Mucosa of stomach (tissue), 1 donor: Measurements from ENCODE around the gene FTO.
"Not testable (repeated sequence)": the region's sequence is repeated elsewhere in the genome, so short reads cannot be mapped to it uniquely, and the experiment has no call there.

Experiments used
- H3K27me3 ChIP-seq: one replicate; pipeline ENCODE4 v1.7.0; 2013; ENCODE audit warnings: mild to moderate bottlenecking, low read length; ENCODE audit not compliant: control insufficient read depth, insufficient read depth
- H3K36me3 ChIP-seq: one replicate; pipeline ENCODE4 v1.7.0; 2013; ENCODE audit warnings: low read length; ENCODE audit not compliant: control insufficient read depth, insufficient read depth
- H3K4me1 ChIP-seq: one replicate; pipeline ENCODE4 v1.7.0; 2013; ENCODE audit warnings: mild to moderate bottlenecking, low read length; ENCODE audit not compliant: control insufficient read depth, insufficient read depth
- H3K4me3 ChIP-seq: one replicate; pipeline ENCODE4 v1.7.0; 2013; ENCODE audit warnings: low read length
- H3K9ac ChIP-seq: one replicate; pipeline ENCODE4 v1.7.0; 2013; ENCODE audit warnings: mild to moderate bottlenecking, low read length, moderate library complexity
- H3K9me3 ChIP-seq: one replicate; pipeline ENCODE4 v1.7.0; 2013; ENCODE audit warnings: mild to moderate bottlenecking, low read length, moderate library complexity; ENCODE audit not compliant: control insufficient read depth
- donor health status: Pancreatic carcinoma.

FTO gene

GRCh38 chr16:53843084-53843483 is 139.1 kb downstream of the FTO start:
- Histone ChIP-seq H3K9ac (no peak overlapping the region), H3K36me3 (no peaks in the 10 kb centered on the region)

GRCh38 chr16:53844804-53845203 is 140.8 kb downstream of the FTO start:
- Histone ChIP-seq H3K9ac (no peak overlapping the region), H3K4me3 (no peak overlapping the region), H3K4me1 (no peaks in the 10 kb centered on the region), H3K27me3 (no peaks in the 10 kb centered on the region), H3K36me3 (no peaks in the 10 kb centered on the region), H3K9me3 (no peaks in the 10 kb centered on the region)

More at GRCh38 chr16:53843084-53843483, 139.1 kb downstream of the FTO start:
- H3K9me3 ChIP-seq = no peaks in the 10 kb centered on the region
- H3K4me1 ChIP-seq = no peaks in the 10 kb centered on the region
- no peak overlapping the region for H3K4me3 ChIP-seq
- no peaks in the 10 kb centered on the region for H3K27me3 ChIP-seq

- H3K9ac ChIP-seq, H3K9me3 ChIP-seq, H3K36me3 ChIP-seq, H3K4me1 ChIP-seq, H3K27me3 ChIP-seq, H3K4me3 ChIP-seq: not testable (repeated sequence)
Observed at GRCh38 chr16:53846549-53846948, 142.6 kb downstream of the FTO start.

- Histone ChIP-seq H3K4me1 (no peaks in the 10 kb centered on the region), H3K27me3 (no peaks in the 10 kb centered on the region), H3K36me3 (no peaks in the 10 kb centered on the region), H3K4me3 (no peak overlapping the region), H3K9me3 (no peaks in the 10 kb centered on the region), H3K9ac (no peak overlapping the region)
Observed at GRCh38 chr16:53846971-53847370, 143.0 kb downstream of the FTO start.

- no peaks in the 10 kb centered on the region for H3K4me1 ChIP-seq
- H3K36me3 ChIP-seq = no peaks in the 10 kb centered on the region
- H3K4me3 ChIP-seq = no peak overlapping the region
- no peak overlapping the region for H3K9ac ChIP-seq
- H3K27me3 ChIP-seq = no peaks in the 10 kb centered on the region
- no peaks in the 10 kb centered on the region for H3K9me3 ChIP-seq
Observed at GRCh38 chr16:53848277-53848942, 144.5 kb downstream of the FTO start.

- no peak overlapping the region for H3K4me3 ChIP-seq
- H3K9me3 ChIP-seq = no peaks in the 10 kb centered on the region
- no peaks in the 10 kb centered on the region for H3K36me3 ChIP-seq
- H3K27me3 ChIP-seq = no peaks in the 10 kb centered on the region
- H3K9ac ChIP-seq = no peak overlapping the region
- H3K4me1 ChIP-seq = no peaks in the 10 kb centered on the region
Observed at GRCh38 chr16:53848950-53849349, 145.0 kb downstream of the FTO start.

- Histone ChIP-seq H3K4me1 (no peaks in the 10 kb centered on the region), H3K4me3 (no peak overlapping the region), H3K36me3 (no peaks in the 10 kb centered on the region), H3K9me3 (no peaks in the 10 kb centered on the region), H3K27me3 (no peaks in the 10 kb centered on the region), H3K9ac (no peak overlapping the region)
Observed at GRCh38 chr16:53849585-53849984, 145.6 kb downstream of the FTO start.

GRCh38 chr16:53849994-53850393 is 146.0 kb downstream of the FTO start:
- Histone ChIP-seq H3K36me3 (no peaks in the 10 kb centered on the region), H3K4me3 (no peak overlapping the region), H3K27me3 (no peaks in the 10 kb centered on the region), H3K4me1 (no peaks in the 10 kb centered on the region), H3K9me3 (no peaks in the 10 kb centered on the region), H3K9ac (no peak overlapping the region)

GRCh38 chr16:53852678-53853077 is 148.7 kb downstream of the FTO start:
- Histone ChIP-seq H3K36me3 (no peaks in the 10 kb centered on the region), H3K9me3 (no peaks in the 10 kb centered on the region), H3K27me3 (no peaks in the 10 kb centered on the region), H3K4me1 (no peaks in the 10 kb centered on the region), H3K4me3 (no peak overlapping the region), H3K9ac (no peak overlapping the region)

GRCh38 chr16:53855056-53855455 is 151.1 kb downstream of the FTO start:
- Histone ChIP-seq H3K4me3 (no peak overlapping the region), H3K9me3 (no peaks in the 10 kb centered on the region), H3K36me3 (no peaks in the 10 kb centered on the region), H3K9ac (no peak overlapping the region), H3K4me1 (no peaks in the 10 kb centered on the region), H3K27me3 (no peaks in the 10 kb centered on the region)

GRCh38 chr16:53855511-53855910 is 151.6 kb downstream of the FTO start:
- Histone ChIP-seq H3K4me1 (no peaks in the 10 kb centered on the region), H3K4me3 (no peak overlapping the region), H3K9me3 (no peaks in the 10 kb centered on the region), H3K9ac (no peak overlapping the region), H3K36me3 (no peaks in the 10 kb centered on the region), H3K27me3 (no peaks in the 10 kb centered on the region)

GRCh38 chr16:53859995-53860540 is 156.1 kb downstream of the FTO start:
- H3K36me3 ChIP-seq = no peaks in the 10 kb centered on the region
- no peaks in the 10 kb centered on the region for H3K4me1 ChIP-seq
- no peaks in the 10 kb centered on the region for H3K9me3 ChIP-seq
- no peak overlapping the region for H3K4me3 ChIP-seq
- H3K27me3 ChIP-seq = no peaks in the 10 kb centered on the region
- no peak overlapping the region for H3K9ac ChIP-seq

- Histone ChIP-seq H3K9ac (no peak overlapping the region), H3K27me3 (no peaks in the 10 kb centered on the region), H3K9me3 (no peaks in the 10 kb centered on the region), H3K4me3 (no peak overlapping the region), H3K36me3 (no peaks in the 10 kb centered on the region), H3K4me1 (no peaks in the 10 kb centered on the region)
Observed at GRCh38 chr16:53863861-53864260, 159.9 kb downstream of the FTO start.
